ENCODE results near the gene BEX4. TPM values are rescaled to one million over a fixed set of nuclear protein-coding genes. Genes with fewer than 3 reads are reported as not detected.

The BEX4 gene
- total and polyA plus RNA-seq, 12 donors, result 24.5 to 150 (median 66.4) TPM

- TF ChIP-seq POLR2A (IDR thresholded peaks at IDR 0.05) (no peak), CTCF (IDR thresholded peaks at IDR 0.05) (no peak)
- no peaks in the 10 kb centered on the region for H3K9me3 ChIP-seq (replicated peaks in 1 of 3)
- no peaks in the 10 kb centered on the region for H3K36me3 ChIP-seq (replicated peaks in 1 of 2)
- H3K4me3 ChIP-seq, result no peak overlapping the region
- no peak overlapping the region for H3K27ac ChIP-seq
- no peaks in the 10 kb centered on the region for H3K4me1 ChIP-seq (replicated peaks in 1 of 2)
- H3K27me3 ChIP-seq, result peaks cover 19% of the 10 kb centered on the region
- 63 to 100% (median 82%) methylated on average over 1 of the region's 1 CpG for WGBS, 4 donors
- DNase-seq, result no peak
- intact Hi-C loops (cut with DNase I), result no loop called here
Measured at GRCh38 chrX:103236296-103236695, 21.4 kb downstream of the BEX4 start.

GRCh38 chrX:103240155-103240554, 25.2 kb downstream of the BEX4 start:
- H3K4me3 ChIP-seq, result no peak overlapping the region
- H3K27me3 ChIP-seq, result peaks cover 13% of the 10 kb centered on the region
- H3K36me3 ChIP-seq (replicated peaks in 1 of 2), result no peaks in the 10 kb centered on the region
- H3K27ac ChIP-seq, result no peak overlapping the region
- H3K4me1 ChIP-seq (replicated peaks in 1 of 2), result no peaks in the 10 kb centered on the region
- TF ChIP-seq CTCF (IDR thresholded peaks at IDR 0.05) (no peak), POLR2A (IDR thresholded peaks at IDR 0.05) (no peak)
- intact Hi-C loops (cut with DNase I), result no loop called here
- H3K9me3 ChIP-seq (replicated peaks in 1 of 3), result no peaks in the 10 kb centered on the region
- no peak for DNase-seq

- intact Hi-C loops (cut with DNase I), result no loop called here
- Histone ChIP-seq H3K4me1 (replicated peaks in 1 of 2) (no peaks in the 10 kb centered on the region), H3K27ac (no peak overlapping the region), H3K9me3 (replicated peaks in 1 of 3) (no peaks in the 10 kb centered on the region), H3K4me3 (no peak overlapping the region), H3K27me3 (peaks cover 5% of the 10 kb centered on the region), H3K36me3 (replicated peaks in 1 of 2) (no peaks in the 10 kb centered on the region)
- peak in 1 of 7 donors; percentile 8 for DNase-seq
- TF ChIP-seq CTCF (IDR thresholded peaks at IDR 0.05) (peak; percentile 14 to 51 (median 40)), POLR2A (IDR thresholded peaks at IDR 0.05) (no peak)
Measured at GRCh38 chrX:103248553-103248952, 33.6 kb downstream of the BEX4 start.

- H3K4me3 ChIP-seq, result no peak overlapping the region
- no peaks in the 10 kb centered on the region for H3K36me3 ChIP-seq (replicated peaks in 1 of 2)
- H3K4me1 ChIP-seq (replicated peaks in 1 of 2), result no peaks in the 10 kb centered on the region
- no peaks in the 10 kb centered on the region for H3K9me3 ChIP-seq (replicated peaks in 1 of 3)
- TF ChIP-seq POLR2A (IDR thresholded peaks at IDR 0.05), result no peak
- TF ChIP-seq CTCF (IDR thresholded peaks at IDR 0.05), result no peak
- DNase-seq, result no peak
- H3K27me3 ChIP-seq, result no peaks in the 10 kb centered on the region
- intact Hi-C loops (cut with DNase I), result no loop called here
- no peak overlapping the region for H3K27ac ChIP-seq
- WGBS, 4 donors, result 48 to 91% (median 68%) methylated on average over 1 of the region's 1 CpG
Measured at GRCh38 chrX:103249805-103250204, 34.9 kb downstream of the BEX4 start.
